MM.1S (cell line): ENCODE measurements around the gene LDAF1.

Experiments used
- CTCF ChIP-seq: fragments of 300-600 bp; sonication (generic); IDR thresholded peaks from 2 replicates; pipeline ENCODE4 v1.5.1; 2016; ENCODE audit warnings: antibody characterized with exemption, low read length, mixed read lengths
- EZH2phosphoT487 ChIP-seq: fragments of 300-600 bp; sonication (generic); IDR thresholded peaks from 2 replicates; pipeline ENCODE4 v1.6.1; 2018; ENCODE audit warnings: antibody characterized with exemption, low read length

- TF ChIP-seq CTCF (no peak), EZH2phosphoT487 (no peak)
Measured at GRCh38 chr16:21197112-21197511, 38.6 kb downstream of the LDAF1 start.
